NCI-H446 treated with DMSO at 0.1 percent for 48 hours (cell line): ENCODE data around the gene TRMT1.
A peak's percentile ranks its signal among the peaks of the same experiment; 100 is the strongest.

Experiments used
- DNase-seq: peaks from one replicate; lab custom pipeline; 2025; lab: John Stamatoyannopoulos, UW

The TRMT1 gene

DNA sequence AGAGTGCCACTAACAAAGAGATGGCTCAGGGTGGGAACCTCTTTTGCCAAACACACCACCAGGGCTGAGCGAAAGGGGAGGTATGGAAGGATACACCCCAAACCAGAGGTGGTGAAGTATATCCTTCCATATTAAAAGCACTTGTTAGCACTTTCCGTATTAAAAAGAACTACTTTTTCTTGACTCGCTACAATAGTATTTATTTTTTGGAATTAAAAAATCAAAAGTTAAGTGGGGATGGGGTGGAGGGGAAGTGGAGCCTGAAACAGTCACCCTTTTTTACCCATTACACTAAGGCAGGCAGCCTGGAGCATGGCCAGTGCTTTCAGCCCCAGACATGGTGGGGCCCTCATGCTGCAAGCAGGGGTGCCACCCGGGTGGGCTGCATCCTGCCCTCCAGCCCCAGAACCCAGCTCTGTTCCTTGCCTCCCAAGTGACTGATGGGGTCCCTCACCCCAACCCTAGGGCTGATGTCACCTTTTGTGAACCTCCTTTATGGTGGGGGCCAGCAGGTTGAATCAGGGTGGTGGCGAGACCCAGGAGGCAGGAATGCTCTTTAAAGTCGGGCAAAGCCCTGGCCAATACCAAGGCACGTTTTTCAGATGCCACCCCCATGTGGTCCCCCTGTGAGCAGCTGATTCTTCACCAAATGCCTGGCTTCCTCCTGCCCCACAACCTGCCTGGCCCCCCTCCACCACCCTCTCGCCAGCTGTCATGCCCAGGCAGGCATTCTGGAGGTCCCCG, 44.9 kb downstream of the TRMT1 start:
- DNase-seq: no peak

DNA sequence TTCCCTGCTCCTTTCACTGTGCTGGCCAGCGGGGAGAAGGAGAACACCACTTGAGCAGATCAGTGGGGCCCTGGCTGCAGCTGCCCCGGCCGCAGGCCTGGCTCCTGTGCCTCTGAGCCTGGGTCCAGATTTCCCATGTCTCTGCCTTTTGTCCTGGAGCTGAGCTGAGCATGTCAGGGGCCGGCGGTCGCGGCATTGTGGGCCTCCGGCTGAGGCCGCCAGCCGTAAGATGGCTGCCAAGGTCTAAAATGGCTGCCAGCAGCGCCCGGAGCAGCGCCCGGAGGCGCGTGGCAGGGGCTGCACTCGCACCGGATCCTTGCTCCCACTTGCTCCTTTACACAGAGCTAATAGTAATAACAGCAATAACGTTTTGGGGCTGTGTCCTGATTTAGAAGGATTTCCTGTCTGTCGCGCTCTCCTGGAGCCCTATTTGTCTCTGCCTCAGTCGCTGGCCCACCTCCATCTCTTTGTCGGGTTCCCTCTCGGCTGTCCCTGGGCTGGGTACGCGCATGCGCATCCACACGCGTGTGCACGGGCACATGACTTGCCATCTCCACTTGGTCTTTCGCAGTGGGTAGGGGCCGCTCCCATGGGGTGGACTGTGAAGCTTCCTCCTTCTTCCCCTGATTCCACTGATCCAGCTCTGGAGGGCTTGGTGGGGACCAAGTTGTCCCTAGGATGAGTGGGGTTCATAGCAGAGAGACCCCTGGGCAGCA, 46.0 kb downstream of the TRMT1 start:
- no peak for DNase-seq

DNA sequence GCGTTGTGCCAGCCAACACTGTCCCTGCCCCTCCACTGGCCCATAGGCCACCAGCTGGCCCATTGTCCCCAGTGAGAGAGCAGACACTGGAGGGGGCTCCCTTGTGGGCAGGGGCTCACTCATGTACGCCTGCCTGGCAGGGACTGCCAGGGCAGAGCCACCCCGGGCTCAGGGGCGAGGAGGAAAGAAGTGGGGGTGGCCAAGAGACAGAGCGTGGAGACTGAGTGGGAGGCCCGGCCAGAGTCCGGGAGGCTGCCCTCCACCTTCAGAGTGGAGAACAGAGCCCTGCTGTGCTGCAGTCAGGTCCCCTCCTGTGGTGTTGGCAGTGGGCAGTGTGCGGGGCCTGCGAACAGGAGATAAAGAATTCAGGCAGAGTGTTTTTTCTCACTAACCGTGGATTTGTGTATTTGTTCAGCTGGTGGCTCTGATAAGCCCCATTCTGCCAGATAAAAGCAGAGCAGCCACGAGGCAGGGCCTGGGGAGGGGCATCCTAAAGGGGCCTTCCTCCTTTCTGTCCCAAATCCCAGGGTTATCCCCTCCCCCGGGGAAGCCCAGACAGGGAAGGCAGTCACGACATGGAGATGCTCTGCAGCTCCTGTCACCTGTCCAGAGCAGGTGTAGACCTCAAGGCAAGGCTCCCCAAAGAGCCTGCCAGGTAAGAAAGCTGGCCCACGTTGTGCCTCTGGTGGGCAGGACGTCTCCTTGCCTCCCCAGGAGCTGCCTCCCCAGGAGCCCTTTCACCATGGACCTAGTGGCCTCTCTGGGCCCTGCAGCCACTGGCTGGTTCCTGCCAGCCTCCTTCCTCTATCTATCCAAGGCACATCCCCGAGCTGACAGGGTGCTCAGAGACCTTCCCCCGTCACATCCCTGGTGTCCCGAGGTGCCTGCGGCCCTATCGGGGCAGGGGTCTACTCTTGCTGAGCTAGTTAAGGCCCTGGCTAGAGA, 46.9 kb downstream of the TRMT1 start:
- no peak for DNase-seq

DNA sequence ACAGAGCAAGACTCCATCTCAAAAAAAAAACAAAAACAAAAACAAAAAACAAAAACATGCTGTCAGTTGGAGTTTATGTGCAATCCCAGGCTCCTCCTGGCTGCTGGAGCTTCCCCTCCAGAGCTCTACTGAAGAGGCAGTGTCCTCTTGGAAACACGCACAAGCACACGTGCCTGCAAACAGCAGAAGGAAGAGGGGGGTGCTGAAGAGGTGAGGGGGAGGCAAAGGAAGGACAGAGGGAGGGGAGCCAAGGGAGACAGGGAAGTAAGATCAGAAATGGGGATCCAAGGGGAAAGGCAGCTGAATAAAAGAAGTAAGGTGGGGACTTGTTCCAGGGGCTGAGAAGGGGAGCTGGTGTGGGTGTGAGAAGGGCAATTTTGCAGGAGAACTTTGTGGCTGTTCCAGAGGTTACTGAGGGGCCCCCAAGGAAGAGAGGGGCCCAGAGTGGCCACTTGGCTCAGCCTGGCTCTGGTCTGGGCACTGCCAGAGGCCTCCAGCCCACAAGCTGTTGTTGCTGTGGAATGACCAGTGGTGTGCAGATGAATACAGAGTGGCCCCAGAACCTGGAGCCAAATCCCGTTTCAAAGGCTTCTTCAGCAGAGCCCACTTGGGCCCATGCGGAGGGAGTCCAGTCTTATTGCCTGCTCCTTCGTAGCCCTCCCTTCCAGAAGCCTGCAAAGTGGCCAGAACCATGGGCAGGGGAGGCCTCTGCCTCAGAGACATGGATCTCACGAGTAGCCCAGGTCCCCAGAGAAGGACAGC, 48.3 kb downstream of the TRMT1 start:
- no peak for DNase-seq

DNA sequence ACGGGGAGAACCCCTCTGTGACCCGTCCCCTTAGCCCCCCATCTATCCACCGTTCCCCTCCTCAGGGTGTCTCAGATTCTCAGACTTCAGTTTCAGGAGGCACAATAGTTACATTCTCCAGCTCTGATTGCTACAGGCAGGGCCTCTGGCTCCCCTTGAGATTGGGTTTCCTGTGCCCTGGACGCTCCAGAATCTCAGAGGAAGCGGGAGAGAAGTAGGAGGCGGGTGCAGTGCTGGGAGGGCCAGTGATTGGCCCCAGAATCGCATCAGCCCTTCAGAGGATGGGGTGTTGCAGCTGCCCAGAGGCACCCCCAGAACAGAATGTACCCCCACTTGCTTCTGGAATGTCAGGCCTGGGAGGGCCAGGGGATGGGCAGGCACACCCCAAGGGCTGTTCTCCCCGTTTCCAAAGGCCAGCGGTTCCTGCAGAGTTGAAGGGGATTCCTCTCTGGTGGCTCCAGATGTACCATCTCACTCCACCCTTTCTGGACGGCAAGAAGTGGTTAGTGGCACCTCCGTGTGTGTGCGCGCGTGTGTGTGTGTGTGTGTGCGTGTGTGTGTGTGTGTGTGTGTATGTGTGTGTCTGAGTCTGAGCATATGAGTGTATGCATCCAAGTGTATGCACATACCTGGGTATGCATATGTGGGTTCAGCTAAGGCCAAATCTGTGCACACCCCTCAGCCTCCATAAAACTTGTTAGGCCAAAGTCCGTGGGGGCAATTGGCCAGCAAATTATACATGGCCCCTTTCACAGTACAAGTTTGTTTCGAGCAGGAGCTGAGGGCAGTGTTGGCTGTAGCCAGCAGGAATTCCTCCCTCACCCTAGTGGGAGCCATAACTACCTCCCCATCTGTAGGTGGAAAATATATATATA, 49.4 kb downstream of the TRMT1 start:
- DNase-seq: no peak

DNA sequence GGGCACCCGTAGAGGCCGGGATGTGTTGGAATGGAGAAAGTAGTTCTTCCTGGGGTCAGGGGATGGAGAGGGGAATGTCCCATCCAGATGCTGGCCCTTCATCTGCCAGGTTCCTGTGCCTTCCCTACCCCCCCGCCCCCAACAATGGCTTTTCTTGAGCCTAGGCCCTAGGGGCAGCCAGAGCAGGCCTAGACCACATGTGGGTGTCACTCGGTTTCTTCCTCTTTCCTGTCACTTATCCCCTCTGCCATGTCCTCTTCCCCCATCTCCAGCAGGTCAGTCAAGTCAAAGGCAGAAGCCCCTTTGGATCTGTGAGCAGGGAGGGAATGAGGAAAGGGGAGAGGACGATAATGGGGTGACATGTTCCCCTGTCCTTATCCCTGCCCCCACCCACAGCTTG, 50.3 kb downstream of the TRMT1 start:
- DNase-seq: no peak

DNA sequence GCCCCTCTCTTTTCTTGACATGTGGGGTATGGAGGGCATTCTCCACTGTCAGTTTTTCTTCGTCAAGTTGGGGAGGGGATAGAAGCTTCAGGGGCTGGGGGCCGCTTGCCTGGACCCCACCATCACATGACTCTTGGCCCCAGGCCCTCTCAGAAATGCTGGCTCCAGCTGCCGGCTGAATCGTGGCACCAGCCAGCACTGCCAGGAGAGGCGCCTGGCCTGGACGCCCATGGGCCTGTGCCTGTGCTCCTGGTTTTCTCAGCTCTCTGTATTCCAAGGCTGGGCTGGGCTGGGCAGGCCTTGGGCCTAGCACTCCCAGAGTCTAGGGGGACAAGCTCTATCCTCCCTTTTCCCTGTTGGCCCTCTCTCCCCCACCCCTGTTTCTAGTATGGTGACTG, 52.4 kb downstream of the TRMT1 start:
- DNase-seq: no peak

DNA sequence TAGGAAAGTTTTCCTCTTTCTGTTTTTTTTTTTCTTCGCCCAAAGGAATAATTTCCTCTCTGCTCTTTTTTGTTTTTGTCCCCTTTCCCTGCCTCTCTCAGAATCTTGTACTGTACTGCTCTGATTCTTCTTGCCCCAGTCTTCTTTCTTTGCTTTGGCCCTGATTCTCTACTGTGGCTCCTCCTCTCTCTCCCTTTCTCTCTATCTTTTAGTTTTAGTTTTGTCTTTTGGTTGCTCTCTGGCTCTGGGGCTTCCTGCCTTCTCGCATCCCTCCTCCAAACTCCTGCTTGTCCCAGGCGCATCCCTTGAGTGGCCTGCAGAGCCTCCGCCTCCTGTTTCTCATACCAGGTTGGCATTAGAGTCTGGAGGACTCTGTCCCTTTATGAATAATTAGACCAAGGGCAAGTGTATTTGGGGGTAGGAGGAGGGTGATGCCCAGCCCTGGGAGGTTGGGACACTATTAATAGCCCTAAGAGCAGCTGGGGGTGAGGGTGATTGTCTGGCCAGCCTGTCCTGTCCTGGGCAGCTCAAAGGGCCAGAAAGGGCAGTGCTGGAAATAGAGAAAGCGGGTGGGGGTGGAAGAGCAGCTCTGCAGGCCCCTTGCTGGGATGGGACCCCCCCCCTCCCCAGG, 53.0 kb downstream of the TRMT1 start:
- no peak for DNase-seq

DNA sequence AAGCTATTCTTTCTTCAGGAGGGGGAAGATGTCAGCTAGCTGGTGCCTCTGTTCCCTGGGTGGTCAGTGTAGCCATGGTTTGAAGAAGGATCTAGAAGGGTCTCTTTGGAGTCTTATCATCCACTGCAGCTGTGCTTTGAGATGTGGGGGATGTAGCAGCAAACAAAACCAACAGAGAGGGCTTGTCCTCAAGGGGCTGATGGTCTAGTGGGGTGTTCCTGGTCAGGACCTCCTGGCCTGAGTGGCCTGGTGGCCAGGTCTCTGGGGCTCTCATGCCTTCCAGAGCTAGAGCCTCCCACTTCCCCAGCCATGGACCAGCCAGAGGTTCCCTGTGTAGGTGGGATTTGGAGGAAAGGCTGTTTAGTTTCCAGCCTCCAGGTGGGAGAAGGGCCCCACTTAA, 54.2 kb downstream of the TRMT1 start:
- no peak for DNase-seq

DNA sequence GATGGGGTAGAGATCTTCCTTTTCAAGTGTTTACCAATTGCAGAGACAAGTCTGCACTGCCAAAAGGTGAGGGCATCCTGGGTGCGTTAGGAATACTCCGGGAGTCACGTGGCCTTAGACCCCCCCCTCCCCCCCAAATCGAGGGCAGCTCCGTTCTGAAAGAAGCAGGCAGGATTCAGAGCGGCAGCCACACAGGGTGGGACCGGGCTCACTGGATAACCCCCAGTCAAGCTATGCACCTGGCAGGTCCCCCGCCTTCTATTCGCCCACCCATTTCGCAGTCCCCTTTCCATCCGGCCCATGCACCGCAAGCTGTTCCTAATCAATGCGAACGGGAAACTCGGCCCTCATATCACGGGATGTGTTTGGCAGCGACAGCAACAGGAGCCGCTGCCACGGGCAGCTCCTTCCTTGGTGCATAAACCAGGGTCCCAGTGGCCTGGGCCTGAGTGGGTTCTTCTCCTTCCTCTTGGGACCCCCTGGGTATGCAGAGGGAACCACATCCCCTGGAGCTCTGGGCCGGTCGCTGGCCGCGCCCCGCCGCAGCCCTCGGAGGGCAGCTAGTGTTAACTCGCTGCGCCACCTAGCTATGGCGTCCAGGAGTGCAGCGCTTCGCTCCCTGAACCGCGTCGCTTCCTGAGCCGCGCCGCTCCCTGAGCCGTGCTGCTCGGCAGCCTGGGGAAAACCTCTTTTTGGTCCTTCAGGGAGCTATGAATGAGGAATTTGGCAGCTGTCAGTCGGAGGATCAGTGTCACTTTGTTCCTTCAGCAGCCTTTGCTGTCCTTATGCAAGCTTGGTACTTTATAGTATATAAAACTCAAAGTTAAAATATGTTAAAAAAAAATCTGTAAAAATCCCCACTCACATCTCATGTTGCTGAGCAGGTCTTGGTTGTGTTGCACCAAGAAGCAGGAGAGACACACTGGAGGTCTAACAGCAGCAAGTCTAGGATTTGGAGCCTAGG, 55.3 kb downstream of the TRMT1 start:
- DNase-seq: peak; percentile 8

DNA sequence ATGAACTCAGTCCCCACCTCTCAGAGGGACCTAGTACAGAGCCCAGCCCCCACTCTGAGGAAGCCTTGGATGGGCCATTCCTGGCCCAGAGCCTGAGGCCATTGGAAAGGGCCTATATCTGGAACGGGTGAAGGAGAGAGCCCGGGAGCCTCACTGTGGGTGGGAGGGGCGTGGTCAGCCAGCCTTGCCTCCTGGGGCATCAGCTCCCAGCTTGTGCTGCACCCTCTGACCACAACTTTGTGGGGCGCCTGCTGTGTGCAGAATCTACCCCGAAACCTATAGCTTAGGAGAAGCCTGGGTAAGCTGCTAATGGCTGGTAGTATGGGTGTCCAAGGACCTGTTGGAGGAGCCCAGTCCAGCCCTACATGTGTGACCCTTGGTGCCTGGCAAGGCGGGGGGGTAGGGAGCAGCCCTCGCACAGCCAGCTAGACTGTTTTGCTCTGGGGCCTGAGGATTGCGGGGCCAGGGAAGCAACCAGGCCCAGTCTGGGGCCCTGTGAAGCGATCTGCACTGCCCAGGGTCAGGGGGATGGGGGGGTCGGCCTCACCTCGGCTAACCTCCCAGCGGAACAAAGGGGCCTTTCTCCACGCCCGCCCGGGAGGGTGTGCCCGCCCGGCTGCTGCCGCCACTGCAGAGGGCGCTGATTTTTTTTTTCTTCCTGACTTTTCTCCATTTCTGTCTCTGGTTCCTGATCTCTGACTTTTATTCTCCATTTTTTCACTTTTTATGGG, 56.1 kb downstream of the TRMT1 start:
- no peak for DNase-seq

DNA sequence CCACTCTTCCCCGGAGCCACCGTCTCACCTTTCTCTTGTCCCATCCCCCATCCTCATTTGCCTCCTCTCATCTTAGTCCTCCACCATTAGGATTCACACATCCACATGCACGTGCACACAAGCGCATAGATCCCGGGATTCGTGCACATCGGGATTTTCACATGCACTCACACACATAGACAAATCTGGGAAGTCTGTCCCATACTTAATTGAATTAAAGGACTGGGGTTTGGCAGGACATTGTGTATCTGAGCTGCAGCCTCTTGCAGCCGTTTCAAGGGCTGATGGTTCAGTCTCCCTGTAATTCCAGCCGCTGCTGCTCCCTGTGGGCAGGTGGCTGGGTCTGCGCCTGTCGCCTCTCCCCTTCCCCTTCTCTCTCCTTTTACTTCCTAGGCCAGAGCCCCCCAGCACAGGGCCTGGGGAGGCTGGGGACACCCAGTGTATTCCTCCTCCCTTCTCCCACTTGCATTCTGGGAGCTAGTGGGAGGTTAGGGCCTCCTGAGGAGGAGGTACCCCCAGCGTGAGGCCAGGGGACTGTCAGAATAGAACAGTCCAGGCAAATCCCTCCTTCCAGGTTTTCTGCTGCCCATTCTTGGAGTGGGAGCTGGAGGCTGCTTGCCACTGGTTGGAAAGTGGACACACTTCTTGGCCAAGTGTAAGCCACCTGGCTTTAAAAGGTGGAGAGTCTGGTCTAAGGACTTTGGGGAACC, 57.4 kb downstream of the TRMT1 start:
- no peak for DNase-seq

DNA sequence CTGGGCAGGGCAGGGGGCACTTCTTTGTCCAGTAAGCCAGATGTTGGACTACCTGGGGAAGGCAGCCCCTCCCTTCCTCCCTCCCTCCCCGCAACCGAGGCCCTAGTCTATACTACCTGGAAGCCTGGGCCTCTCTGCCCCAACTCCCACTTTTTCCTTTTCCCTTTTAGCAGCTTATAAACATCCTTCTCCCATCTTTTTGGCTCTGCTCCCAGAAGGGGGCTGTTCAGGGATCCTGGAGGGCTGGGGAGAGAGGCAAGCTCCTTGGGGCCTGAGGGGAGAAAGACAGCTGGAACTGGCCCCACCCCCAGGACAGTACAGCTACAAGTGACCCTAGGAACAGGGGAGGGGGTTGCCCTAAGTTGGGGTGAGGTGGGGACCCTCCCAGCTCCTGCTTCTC, 58.8 kb downstream of the TRMT1 start:
- DNase-seq: no peak

DNA sequence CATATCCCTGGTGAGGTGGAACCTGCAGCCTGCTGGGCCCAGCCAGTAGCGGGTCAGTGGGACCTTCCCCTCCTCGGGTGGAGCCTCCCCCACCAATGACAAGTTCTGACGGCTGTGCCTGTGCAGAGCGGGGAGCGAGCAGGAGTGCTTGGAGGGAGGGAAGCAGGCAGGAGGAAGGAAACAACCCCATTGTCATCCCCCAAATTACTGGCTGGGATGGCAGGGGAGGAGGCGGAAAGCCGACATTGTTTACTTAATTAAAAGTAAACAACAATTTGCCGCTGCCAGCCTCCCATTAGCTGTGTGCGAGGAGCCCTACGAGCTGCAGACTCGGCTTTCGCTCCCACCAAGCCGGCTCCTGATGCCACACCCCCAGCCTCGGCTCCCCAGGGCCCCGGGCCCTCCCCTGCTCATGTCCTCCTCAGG, 59.4 kb downstream of the TRMT1 start:
- DNase-seq: no peak

DNA sequence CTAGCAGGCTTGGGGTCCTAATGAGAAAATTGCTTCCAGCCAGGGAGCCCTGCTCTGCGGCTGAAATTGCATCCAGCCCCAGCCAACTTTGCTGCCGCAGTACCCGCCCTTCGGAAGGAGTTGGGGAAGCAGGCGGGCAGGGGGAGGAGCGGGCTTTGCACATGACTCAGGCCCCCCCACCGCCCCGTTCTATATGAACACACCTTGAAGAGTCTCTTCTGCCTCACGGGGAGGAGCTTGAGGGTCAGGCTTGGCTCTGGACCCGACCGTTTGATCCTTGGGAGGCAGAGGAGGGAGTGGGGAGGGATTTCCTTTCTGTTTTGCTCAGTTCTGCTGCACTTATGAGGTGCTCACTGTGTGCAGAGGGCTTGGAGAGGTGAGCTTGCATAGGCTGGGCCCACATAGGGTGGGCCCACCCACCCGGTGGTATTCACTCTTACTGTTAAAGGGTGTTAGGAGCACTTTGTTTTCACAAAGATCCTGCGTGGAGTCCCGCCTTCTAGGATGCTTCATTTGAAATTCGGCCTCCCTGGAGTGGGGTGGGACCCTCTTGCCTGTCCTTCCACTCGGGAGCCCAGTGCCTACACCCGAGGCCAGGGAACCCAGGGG, 60.4 kb downstream of the TRMT1 start:
- no peak for DNase-seq

DNA sequence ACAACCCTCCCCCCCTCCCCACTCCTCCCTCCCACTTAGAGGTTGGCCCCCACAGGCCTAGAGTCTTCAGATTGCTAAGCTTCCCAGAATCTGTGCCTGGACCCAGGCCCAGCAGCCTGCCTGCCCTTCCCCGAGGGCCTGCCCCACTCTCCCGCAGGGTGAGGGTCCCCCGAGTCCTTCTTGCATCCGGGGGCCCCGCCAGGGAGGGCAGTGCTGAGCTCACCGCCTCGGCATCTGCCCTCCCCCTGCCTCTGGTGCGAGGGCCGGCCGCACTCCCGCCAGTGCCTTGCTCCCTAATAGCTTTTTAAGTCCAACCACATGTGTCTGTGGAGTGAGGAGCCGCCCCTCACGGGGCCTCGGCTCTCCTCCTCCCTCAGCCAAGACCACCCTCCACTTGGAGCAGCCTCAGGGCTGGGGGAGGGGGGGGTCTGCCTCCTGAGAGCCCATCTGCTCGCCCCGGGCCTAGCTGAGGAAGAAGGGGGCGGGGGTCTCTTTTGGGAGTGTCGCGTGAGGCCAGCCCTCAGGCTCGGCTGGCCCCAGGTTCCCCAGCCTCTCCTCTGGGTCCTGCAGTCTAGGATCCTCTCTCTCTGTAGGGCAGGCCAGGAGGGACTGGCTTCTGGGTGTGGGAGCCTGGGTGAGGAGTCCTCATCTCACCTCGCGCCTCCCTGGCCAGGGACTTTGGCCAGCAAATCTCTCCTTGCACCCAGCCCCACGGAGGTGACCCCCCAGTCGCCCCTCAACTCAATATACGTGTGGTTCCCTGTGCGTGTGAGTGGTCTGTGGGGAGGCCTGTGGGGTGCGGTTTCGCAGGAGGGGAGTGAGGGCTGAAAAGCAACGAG, 61.1 kb downstream of the TRMT1 start:
- no peak for DNase-seq
